Brain microvascular endothelial cell (primary cell): ENCODE measurements around the gene BCR.

Experiments
- DNase-seq: peaks from one replicate; pipeline ENCODE4 v3.0.0-alpha.2; 2020
- H3K27ac ChIP-seq: fragments of 250-450 bp; sonication (Bioruptor Pico); 2 replicates; pipeline ENCODE4 v1.5.1; 2020; ENCODE audit warnings: mild to moderate bottlenecking, moderate library complexity
- H3K27me3 ChIP-seq: fragments of 250-450 bp; sonication (Bioruptor Pico); replicated peaks from 2 replicates; pipeline ENCODE4 v1.5.1; 2020; ENCODE audit warnings: mild to moderate bottlenecking
- H3K36me3 ChIP-seq: fragments of 250-450 bp; sonication (Bioruptor Pico); replicated peaks from 2 replicates; pipeline ENCODE4 v1.5.1; 2020; ENCODE audit warnings: mild to moderate bottlenecking
- H3K4me3 ChIP-seq: 2 replicates; pipeline ENCODE4 v1.5.1; 2011; ENCODE audit warnings: low read depth, mild to moderate bottlenecking, control low read depth, low read length, moderate library complexity
- in situ Hi-C: cut with HindIII; loops from 2 replicates; pipeline ENCODE4 v1.10.0; 2017; ENCODE audit warnings: low sequenced_read_pairs, low pct_ligation_motif_present
- TF ChIP-seq, protein P1 (sequence below): IDR thresholded peaks from 2 replicates; pipeline ENCODE4 v1.5.1; 2011; ENCODE audit warnings: low read depth, mild to moderate bottlenecking, moderate library complexity, low read length, control low read depth, inconsistent platforms; ENCODE audit errors: missing control alignments

Gene BCR

DNA sequence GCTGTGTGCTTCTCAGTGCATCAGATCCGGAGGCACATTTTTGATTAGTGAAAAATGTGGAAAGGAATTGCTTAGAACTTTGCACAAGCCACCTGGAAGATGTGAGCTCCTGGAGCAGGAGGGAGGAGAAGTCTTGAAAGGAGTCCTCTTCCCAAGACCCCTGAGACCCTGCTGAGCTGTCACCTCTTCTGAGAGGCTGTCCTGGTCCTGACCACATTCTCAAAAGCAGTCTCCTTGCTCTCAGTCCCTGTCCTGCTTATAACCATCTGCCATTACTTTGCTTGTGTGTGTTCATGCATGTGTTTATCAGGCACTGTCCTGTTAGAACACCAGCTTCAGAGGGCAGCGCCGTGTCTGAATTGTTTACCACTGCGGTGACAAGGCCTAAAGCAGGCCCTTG is 86.5 kb downstream of the BCR start:
- DNase-seq = no peak
- H3K27me3 ChIP-seq = peaks cover 2% of the 10 kb centered on the region
- TF ChIP-seq, protein P1, sequence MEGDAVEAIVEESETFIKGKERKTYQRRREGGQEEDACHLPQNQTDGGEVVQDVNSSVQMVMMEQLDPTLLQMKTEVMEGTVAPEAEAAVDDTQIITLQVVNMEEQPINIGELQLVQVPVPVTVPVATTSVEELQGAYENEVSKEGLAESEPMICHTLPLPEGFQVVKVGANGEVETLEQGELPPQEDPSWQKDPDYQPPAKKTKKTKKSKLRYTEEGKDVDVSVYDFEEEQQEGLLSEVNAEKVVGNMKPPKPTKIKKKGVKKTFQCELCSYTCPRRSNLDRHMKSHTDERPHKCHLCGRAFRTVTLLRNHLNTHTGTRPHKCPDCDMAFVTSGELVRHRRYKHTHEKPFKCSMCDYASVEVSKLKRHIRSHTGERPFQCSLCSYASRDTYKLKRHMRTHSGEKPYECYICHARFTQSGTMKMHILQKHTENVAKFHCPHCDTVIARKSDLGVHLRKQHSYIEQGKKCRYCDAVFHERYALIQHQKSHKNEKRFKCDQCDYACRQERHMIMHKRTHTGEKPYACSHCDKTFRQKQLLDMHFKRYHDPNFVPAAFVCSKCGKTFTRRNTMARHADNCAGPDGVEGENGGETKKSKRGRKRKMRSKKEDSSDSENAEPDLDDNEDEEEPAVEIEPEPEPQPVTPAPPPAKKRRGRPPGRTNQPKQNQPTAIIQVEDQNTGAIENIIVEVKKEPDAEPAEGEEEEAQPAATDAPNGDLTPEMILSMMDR = no peak
- in situ Hi-C loops = no loop called here
- no peak overlapping the region for H3K4me3 ChIP-seq
- no peak overlapping the region for H3K27ac ChIP-seq
- peaks cover 76% of the 10 kb centered on the region for H3K36me3 ChIP-seq

DNA sequence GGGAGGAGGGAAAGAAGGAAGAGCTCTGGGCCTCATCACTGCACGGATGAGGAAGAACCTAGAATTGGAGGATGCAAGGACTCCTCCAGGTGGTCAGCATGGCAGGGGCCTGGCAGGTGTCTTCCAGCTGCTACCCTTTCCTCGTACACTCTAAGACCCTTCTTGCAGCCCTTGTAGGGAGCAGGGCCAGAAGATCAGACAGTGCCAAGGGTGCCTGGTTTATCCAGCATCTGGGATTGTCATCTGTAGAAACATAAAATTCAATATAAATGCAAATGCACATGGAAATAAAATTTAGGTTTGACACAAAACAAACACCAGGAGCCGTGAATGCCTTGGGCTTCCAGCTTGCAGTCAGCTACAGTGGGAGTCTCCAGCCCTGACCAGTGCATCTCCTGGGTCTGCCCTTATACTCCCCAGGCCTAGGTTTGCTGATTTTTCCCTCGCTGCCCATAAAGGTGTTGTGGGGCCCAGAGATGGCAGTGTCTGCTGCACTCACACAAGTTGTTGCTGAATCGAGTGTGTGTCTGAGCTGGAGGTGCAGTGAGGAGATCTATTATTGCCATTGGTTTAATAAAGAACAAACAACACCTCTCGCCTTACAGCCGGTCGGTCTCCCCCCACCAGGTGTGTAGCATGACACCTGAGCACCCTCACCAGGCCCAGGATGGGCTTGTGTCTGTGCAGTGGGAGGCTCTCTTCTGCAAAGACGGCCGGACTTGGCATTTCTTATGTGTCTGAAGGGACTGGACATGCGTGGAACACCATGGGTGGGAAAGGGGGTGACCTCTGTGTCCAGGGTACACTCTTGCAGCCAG is 87.1 kb downstream of the BCR start:
- in situ Hi-C loops = no loop called here
- Histone ChIP-seq H3K36me3 (peaks cover 75% of the 10 kb centered on the region), H3K4me3 (no peak overlapping the region), H3K27me3 (peaks cover 2% of the 10 kb centered on the region), H3K27ac (no peak overlapping the region)
- no peak for DNase-seq
- TF ChIP-seq, protein P1 = no peak

DNA sequence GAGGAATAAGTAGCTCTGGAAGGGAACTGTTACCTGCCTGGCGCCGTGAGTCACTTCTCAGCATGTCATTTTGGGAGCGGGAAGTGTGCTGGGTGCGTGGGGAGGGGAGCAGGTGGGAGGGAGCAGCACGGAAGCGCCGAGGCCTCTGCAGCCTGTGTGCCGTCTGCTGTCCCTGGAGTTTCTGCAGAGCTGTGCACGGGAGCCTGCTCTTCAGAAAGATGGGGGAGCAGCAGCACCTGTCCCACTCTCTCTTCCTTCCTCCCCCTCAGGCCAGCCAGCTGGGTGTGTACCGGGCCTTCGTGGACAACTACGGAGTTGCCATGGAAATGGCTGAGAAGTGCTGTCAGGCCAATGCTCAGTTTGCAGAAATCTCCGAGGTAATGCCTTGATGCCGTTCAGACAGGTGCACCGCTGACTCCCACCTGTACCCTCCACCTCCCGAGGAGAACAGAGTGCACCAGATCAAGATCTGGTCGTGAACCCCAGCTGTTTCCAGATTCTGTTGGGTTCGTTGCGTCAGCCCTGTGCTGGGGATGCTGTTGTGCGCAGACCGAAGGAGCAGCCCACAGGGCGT is 87.9 kb downstream of the BCR start:
- Histone ChIP-seq H3K36me3 (peaks cover 75% of the 10 kb centered on the region), H3K27me3 (peaks cover 2% of the 10 kb centered on the region), H3K27ac (no peak overlapping the region), H3K4me3 (no peak overlapping the region)
- DNase-seq = no peak
- TF ChIP-seq, protein P1 = no peak
- in situ Hi-C loops = no loop called here

DNA sequence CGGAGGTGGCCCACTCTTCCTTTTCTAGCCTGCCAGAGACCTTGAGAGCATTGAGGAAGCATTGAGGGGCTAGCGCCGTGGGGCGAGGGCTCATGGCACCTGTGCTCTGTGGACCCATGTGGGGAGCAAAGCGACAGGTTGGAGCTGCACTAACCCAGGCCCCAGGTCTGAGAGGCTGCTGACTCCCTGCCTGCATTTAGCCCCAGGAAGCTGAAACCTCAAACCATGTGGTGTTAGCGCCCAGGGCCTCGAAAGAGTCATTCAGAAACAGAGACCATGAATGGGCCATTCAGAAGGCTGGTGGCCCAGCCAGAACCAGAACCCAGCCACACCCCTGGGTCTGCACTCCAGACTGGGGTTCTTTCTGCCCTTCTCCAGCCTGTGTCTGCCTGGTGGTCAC is 88.6 kb downstream of the BCR start:
- H3K36me3 ChIP-seq = peaks cover 75% of the 10 kb centered on the region

DNA sequence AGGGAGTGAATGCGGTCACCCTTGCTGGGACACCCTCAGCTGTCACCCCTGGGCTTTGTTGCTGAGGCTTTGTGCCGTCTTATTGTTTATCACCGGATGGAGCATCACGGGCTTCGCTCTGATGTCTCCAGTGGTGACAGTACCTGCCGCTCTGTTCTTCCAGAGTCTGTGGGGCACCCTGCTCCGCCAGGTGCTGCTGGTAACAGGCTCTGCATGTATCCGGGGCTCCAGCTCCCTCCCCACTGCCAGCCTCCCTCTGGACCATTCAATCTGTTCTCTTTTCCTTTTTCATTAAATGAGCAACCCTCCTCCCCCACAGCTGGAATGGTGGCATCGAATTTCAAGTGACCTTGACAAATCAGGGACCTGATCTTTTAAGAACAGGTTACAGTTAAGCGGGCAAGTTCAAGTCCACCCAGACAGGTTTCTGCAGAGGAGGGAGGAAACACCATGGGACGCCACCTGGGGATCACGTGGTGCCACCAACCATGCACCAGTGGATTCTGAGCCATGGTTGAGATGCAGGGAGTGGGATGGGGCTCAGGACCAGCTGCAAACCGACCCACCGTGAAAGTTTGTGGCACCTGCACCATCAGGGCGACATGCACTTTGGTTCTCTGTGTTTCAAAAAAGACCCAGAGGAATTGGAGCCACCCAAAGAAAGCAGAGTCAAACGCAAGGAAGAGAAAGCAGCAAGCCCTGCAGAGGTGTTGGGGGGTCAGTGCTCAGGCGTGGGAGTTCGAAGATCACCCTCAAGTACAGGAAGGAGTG is 89.3 kb downstream of the BCR start:
- DNase-seq = no peak
- no peak overlapping the region for H3K4me3 ChIP-seq
- H3K36me3 ChIP-seq = peaks cover 71% of the 10 kb centered on the region
- H3K27ac ChIP-seq = no peak overlapping the region
- no peaks in the 10 kb centered on the region for H3K27me3 ChIP-seq
- in situ Hi-C loops = no loop called here
- TF ChIP-seq, protein P1 = no peak

More for the DNA sequence above, 88.6 kb downstream of the BCR start:
- in situ Hi-C loops = no loop called here
- no peak overlapping the region for H3K27ac ChIP-seq
- DNase-seq = no peak
- TF ChIP-seq, protein P1 = no peak
- H3K4me3 ChIP-seq = no peak overlapping the region
- no peaks in the 10 kb centered on the region for H3K27me3 ChIP-seq
